ENCODE data around the gene TRHDE. TPM values are rescaled to one million over a fixed set of nuclear protein-coding genes. Genes with fewer than 3 reads are reported as not detected.

The TRHDE gene
- total RNA-seq, 1 experiment from 2014 or later: 43.7 TPM

DNA sequence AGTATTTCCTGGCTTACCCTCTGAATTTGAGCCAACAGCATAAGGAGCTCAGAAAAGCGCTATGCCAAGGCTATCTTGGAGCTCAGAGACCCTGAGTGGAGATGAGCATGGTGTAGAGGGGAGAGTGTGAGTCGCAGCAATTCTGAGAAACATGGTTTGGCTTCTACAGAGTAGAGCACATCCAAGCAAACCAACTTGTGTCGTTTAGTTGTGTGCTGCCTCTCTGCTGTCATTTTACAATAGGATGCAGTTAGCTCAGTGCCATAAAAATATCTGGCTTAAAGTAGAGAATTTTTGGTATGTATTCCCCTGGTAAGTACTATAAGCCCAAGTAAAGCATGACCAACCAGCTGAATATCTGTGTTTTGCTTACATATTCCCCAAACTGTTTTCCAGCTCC lies 249.2 kb downstream of the TRHDE start:
- CTCF ChIA-PET: interaction anchor here (1.2 kb wide), 1 partner anchor 175 kb away, joined by 3 read pairs; no protein-coding TSS in a partner anchor
- Mint-ChIP-seq H3K4me1 (ENCODE audit: low read depth, unreplicated experiment) (no peaks in the 10 kb centered on the region), H3K9me3 (ENCODE audit: low read depth, unreplicated experiment) (peaks cover 4% of the 10 kb centered on the region), H3K36me3 (ENCODE audit: insufficient read depth, unreplicated experiment) (no peaks in the 10 kb centered on the region), H3K27me3 (ENCODE audit: unreplicated experiment) (no peaks in the 10 kb centered on the region), H3K27ac (ENCODE audit: unreplicated experiment) (no peak overlapping the region), H3K4me3 (ENCODE audit: low read depth, unreplicated experiment) (no peak overlapping the region)
- TF ChIP-seq, protein P1, sequence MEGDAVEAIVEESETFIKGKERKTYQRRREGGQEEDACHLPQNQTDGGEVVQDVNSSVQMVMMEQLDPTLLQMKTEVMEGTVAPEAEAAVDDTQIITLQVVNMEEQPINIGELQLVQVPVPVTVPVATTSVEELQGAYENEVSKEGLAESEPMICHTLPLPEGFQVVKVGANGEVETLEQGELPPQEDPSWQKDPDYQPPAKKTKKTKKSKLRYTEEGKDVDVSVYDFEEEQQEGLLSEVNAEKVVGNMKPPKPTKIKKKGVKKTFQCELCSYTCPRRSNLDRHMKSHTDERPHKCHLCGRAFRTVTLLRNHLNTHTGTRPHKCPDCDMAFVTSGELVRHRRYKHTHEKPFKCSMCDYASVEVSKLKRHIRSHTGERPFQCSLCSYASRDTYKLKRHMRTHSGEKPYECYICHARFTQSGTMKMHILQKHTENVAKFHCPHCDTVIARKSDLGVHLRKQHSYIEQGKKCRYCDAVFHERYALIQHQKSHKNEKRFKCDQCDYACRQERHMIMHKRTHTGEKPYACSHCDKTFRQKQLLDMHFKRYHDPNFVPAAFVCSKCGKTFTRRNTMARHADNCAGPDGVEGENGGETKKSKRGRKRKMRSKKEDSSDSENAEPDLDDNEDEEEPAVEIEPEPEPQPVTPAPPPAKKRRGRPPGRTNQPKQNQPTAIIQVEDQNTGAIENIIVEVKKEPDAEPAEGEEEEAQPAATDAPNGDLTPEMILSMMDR (IDR thresholded peaks at IDR 0.05; ENCODE audit: unreplicated experiment): no peak
- intact Hi-C loops (cut with micrococcal nuclease; ENCODE audit: unreplicated experiment): no loop called here
- DNase-seq: no peak
- no TSS peak for BruUV-seq (replicated peaks)

DNA sequence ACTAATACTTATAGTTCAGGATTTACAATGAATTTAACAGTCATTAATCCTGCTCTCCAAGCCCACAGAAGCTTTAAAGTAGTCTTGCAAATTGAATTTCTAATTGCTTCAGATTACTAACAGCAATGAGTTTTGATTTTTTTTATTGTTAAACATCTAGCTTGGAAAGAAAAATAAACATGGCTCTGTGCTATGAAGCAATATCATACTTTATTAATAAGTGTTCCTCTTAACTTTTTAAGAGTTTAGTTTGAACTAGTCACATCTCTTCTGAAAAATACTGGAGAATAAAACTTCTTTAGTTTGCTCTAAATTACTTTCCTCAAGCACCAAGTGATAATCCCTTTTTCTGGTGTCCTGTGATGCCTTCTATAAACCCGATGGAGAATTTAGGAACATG lies 250.2 kb downstream of the TRHDE start:
- BruUV-seq (replicated peaks): no TSS peak
- Mint-ChIP-seq H3K9me3 (ENCODE audit: low read depth, unreplicated experiment) (peaks cover 4% of the 10 kb centered on the region), H3K4me1 (ENCODE audit: low read depth, unreplicated experiment) (no peaks in the 10 kb centered on the region), H3K36me3 (ENCODE audit: insufficient read depth, unreplicated experiment) (no peaks in the 10 kb centered on the region), H3K27me3 (ENCODE audit: unreplicated experiment) (no peaks in the 10 kb centered on the region), H3K27ac (ENCODE audit: unreplicated experiment) (no peak overlapping the region), H3K4me3 (ENCODE audit: low read depth, unreplicated experiment) (no peak overlapping the region)
- CTCF ChIA-PET: no interaction called here
- no peak for DNase-seq
- TF ChIP-seq, protein P1 (IDR thresholded peaks at IDR 0.05; ENCODE audit: unreplicated experiment): no peak
- intact Hi-C loops (cut with micrococcal nuclease; ENCODE audit: unreplicated experiment): no loop called here

DNA sequence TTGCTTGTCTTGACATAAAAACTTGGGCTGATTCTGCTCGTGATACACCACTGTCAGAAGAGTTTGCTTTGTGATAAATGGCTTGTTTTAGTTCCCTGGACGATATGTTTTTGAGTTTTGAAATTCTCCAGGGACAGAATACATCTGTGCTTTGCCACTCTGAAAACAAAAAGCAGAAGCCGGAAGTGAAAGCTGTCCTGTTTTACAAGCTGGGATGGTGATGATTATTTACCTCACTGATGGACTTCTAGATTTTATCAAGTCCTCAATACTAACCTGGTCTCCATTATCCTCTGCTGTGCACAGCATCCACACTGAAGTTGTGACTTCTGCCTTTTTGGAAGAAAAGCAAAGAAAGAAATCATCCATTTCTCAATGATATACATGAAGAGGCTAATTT lies 251.6 kb downstream of the TRHDE start:
- peaks cover 4% of the 10 kb centered on the region for H3K9me3 Mint-ChIP-seq (ENCODE audit: low read depth, unreplicated experiment)
- intact Hi-C loops (cut with micrococcal nuclease; ENCODE audit: unreplicated experiment): no loop called here
- TF ChIP-seq, protein P1 (IDR thresholded peaks at IDR 0.05; ENCODE audit: unreplicated experiment): no peak
- no peak for DNase-seq
- no peaks in the 10 kb centered on the region for H3K27me3 Mint-ChIP-seq (ENCODE audit: unreplicated experiment)
- BruUV-seq (replicated peaks): no TSS peak
- H3K27ac Mint-ChIP-seq (ENCODE audit: unreplicated experiment): no peak overlapping the region
- H3K4me1 Mint-ChIP-seq (ENCODE audit: low read depth, unreplicated experiment): no peaks in the 10 kb centered on the region
- H3K36me3 Mint-ChIP-seq (ENCODE audit: insufficient read depth, unreplicated experiment): no peaks in the 10 kb centered on the region
- no peak overlapping the region for H3K4me3 Mint-ChIP-seq (ENCODE audit: low read depth, unreplicated experiment)
- CTCF ChIA-PET: no interaction called here

DNA sequence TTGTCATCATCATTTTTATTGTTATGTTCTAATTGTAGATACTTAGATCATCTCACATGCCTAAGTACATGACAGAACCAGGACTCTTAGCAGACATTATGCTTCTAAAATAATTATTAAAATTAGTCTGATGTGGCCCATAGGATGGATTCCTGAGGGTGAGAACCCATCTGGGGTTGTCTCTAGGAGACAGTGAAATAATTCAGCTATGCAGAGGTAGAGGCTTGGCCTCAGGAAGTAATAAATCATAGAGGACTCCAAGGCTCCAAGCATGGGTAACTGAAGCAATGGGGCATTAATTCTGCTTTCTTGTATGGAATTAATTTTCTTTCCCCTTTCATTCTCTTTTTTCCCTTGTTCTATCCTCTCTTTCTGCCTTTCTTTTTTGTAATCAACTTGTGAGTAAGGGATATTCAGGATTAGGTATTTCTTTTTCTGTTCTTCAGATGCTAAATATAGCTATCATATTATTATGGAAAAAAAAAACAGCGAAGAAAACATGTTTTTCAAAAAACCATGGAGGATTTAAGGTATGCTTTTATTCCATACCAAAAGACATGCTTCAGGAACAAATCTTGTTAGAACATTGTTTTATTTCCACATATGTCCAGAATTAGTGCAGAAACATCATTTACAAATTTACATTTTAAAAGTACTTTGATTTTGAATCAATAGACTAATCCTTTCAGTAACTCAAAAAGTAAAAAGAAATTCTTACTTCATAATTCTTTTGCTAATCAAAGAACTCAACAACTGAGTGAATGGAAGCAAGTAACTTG lies 263.2 kb downstream of the TRHDE start:
- CTCF ChIA-PET: interaction anchor here (1.0 kb wide), 1 partner anchor 9 kb away, joined by 3 read pairs; no protein-coding TSS in a partner anchor
- BruUV-seq (replicated peaks): no TSS peak

More for the DNA sequence above, 263.2 kb downstream of the TRHDE start:
- H3K9me3 Mint-ChIP-seq (ENCODE audit: low read depth, unreplicated experiment): no peaks in the 10 kb centered on the region
- intact Hi-C loops (cut with micrococcal nuclease; ENCODE audit: unreplicated experiment): no loop called here
- DNase-seq: no peak
- TF ChIP-seq, protein P1 (IDR thresholded peaks at IDR 0.05; ENCODE audit: unreplicated experiment): no peak
- no peak overlapping the region for H3K4me3 Mint-ChIP-seq (ENCODE audit: low read depth, unreplicated experiment)
- H3K36me3 Mint-ChIP-seq (ENCODE audit: insufficient read depth, unreplicated experiment): no peaks in the 10 kb centered on the region
- H3K27me3 Mint-ChIP-seq (ENCODE audit: unreplicated experiment): no peaks in the 10 kb centered on the region
- H3K27ac Mint-ChIP-seq (ENCODE audit: unreplicated experiment): no peak overlapping the region
- H3K4me1 Mint-ChIP-seq (ENCODE audit: low read depth, unreplicated experiment): peaks cover 5% of the 10 kb centered on the region

All from Calu3 (cell line).